ENCODE results near the gene ELF1. TPM values are rescaled to one million over a fixed set of nuclear protein-coding genes. Genes with fewer than 3 reads are reported as not detected.

ELF1 gene
- total and polyA plus RNA-seq, 2 experiments from 2014 or later: 7.0 to 12.7 TPM

DNA sequence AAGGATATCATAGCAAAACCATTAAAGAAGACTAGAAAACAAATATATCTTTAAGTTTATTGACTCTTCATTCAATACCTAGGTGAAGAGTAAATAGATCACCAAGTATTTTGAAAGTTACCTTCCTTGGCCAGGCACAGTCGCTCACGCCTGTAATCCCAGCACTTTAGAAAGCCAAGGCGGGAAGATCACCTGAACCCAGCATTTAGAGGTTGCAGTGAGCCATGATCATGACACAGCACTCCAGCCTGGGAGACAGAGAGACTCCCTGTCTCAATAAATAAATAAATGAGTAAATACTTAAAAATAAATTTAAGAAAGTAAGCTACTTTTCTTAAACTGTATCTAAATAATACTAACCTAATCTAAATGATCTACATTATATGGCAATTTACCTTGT lies 33.3 kb upstream of the ELF1 start:
- ATAC-seq: no peak
- Mint-ChIP-seq H3K4me3 (no peak overlapping the region), H3K36me3 (ENCODE audit: low read depth) (peaks cover 22% of the 10 kb centered on the region), H3K27me3 (ENCODE audit: insufficient read depth, low read depth, poor library complexity) (peaks cover 2% of the 10 kb centered on the region), H3K9me3 (peaks cover 21% of the 10 kb centered on the region), H3K4me1 (peaks cover 6% of the 10 kb centered on the region), H3K27ac (no peak overlapping the region)
- Histone ChIP-seq H3K4me3 (no peak overlapping the region), H3K27ac (ENCODE audit: low read depth) (no peak overlapping the region), H3F3A (replicated peaks; ENCODE audit: low read depth) (no peaks in the 10 kb centered on the region; the same call in 1 of the 2 replicates), H3K9me2 (ENCODE audit: insufficient read depth) (0 out of 2 replicates have a peak, but pooled peaks cover 7% of the 10 kb centered on the region), H2AFZ (no peak overlapping the region), H3K27me3 (ENCODE audit: insufficient read depth) (no peaks in the 10 kb centered on the region), H3K4me1 (ENCODE audit: insufficient read depth) (no peaks in the 10 kb centered on the region), H3K79me2 (replicated peaks; ENCODE audit: insufficient read depth) (peaks cover 28% of the 10 kb centered on the region), H4K20me1 (replicated peaks; ENCODE audit: insufficient read depth) (peaks cover 2% of the 10 kb centered on the region; the same call in 1 of the 2 replicates), H3K4me2 (no peak overlapping the region), H3K36me3 (ENCODE audit: insufficient read depth) (no peaks in the 10 kb centered on the region)
- no peak for TF ChIP-seq ZNF331 (CRISPR knock-in tag; IDR thresholded peaks at IDR 0.05; ENCODE audit: low read depth)
- TF ChIP-seq CREB1 (CRISPR knock-in tag; IDR thresholded peaks at IDR 0.05; ENCODE audit: low read depth): no peak
- TF ChIP-seq, protein P1, sequence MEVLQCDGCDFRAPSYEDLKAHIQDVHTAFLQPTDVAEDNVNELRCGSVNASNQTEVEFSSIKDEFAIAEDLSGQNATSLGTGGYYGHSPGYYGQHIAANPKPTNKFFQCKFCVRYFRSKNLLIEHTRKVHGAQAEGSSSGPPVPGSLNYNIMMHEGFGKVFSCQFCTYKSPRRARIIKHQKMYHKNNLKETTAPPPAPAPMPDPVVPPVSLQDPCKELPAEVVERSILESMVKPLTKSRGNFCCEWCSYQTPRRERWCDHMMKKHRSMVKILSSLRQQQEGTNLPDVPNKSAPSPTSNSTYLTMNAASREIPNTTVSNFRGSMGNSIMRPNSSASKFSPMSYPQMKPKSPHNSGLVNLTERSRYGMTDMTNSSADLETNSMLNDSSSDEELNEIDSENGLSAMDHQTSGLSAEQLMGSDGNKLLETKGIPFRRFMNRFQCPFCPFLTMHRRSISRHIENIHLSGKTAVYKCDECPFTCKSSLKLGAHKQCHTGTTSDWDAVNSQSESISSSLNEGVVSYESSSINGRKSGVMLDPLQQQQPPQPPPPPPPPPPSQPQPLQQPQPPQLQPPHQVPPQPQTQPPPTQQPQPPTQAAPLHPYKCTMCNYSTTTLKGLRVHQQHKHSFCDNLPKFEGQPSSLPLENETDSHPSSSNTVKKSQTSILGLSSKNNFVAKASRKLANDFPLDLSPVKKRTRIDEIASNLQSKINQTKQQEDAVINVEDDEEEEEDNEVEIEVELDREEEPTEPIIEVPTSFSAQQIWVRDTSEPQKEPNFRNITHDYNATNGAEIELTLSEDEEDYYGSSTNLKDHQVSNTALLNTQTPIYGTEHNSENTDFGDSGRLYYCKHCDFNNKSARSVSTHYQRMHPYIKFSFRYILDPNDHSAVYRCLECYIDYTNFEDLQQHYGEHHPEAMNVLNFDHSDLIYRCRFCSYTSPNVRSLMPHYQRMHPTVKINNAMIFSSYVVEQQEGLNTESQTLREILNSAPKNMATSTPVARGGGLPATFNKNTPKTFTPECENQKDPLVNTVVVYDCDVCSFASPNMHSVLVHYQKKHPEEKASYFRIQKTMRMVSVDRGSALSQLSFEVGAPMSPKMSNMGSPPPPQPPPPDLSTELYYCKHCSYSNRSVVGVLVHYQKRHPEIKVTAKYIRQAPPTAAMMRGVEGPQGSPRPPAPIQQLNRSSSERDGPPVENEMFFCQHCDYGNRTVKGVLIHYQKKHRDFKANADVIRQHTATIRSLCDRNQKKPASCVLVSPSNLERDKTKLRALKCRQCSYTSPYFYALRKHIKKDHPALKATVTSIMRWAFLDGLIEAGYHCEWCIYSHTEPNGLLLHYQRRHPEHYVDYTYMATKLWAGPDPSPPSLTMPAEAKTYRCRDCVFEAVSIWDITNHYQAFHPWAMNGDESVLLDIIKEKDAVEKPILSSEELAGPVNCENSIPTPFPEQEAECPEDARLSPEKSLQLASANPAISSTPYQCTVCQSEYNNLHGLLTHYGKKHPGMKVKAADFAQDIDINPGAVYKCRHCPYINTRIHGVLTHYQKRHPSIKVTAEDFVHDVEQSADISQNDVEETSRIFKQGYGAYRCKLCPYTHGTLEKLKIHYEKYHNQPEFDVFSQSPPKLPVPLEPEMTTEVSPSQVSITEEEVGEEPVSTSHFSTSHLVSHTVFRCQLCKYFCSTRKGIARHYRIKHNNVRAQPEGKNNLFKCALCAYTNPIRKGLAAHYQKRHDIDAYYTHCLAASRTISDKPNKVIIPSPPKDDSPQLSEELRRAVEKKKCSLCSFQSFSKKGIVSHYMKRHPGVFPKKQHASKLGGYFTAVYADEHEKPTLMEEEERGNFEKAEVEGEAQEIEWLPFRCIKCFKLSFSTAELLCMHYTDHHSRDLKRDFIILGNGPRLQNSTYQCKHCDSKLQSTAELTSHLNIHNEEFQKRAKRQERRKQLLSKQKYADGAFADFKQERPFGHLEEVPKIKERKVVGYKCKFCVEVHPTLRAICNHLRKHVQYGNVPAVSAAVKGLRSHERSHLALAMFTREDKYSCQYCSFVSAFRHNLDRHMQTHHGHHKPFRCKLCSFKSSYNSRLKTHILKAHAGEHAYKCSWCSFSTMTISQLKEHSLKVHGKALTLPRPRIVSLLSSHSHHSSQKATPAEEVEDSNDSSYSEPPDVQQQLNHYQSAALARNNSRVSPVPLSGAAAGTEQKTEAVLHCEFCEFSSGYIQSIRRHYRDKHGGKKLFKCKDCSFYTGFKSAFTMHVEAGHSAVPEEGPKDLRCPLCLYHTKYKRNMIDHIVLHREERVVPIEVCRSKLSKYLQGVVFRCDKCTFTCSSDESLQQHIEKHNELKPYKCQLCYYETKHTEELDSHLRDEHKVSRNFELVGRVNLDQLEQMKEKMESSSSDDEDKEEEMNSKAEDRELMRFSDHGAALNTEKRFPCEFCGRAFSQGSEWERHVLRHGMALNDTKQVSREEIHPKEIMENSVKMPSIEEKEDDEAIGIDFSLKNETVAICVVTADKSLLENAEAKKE (CRISPR knock-in tag; IDR thresholded peaks at IDR 0.05): no peak
- TF ChIP-seq POLR2AphosphoS5 (IDR thresholded peaks at IDR 0.05; ENCODE audit: low read depth): no peak
- no peak for TF ChIP-seq STAT1 (IDR thresholded peaks at IDR 0.05; ENCODE audit: unreplicated experiment)
- TF ChIP-seq, protein P2, sequence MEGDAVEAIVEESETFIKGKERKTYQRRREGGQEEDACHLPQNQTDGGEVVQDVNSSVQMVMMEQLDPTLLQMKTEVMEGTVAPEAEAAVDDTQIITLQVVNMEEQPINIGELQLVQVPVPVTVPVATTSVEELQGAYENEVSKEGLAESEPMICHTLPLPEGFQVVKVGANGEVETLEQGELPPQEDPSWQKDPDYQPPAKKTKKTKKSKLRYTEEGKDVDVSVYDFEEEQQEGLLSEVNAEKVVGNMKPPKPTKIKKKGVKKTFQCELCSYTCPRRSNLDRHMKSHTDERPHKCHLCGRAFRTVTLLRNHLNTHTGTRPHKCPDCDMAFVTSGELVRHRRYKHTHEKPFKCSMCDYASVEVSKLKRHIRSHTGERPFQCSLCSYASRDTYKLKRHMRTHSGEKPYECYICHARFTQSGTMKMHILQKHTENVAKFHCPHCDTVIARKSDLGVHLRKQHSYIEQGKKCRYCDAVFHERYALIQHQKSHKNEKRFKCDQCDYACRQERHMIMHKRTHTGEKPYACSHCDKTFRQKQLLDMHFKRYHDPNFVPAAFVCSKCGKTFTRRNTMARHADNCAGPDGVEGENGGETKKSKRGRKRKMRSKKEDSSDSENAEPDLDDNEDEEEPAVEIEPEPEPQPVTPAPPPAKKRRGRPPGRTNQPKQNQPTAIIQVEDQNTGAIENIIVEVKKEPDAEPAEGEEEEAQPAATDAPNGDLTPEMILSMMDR (conservative IDR thresholded peaks at IDR 0.05; ENCODE audit: low read depth in 2 of 2): no peak
- TF ChIP-seq ZNF114 (CRISPR knock-in tag; IDR thresholded peaks at IDR 0.05): no peak
- no peak for DNase-seq (ENCODE audit: low spot score)
